Inflammatory macrophage (primary cell): ENCODE measurements around the gene TMEM234.
"Not testable (repeated sequence)": the region's sequence is repeated elsewhere in the genome, so short reads cannot be mapped to it uniquely, and the experiment has no call there.

Experiments used
- DNase-seq, 2 donors: peaks; one replicate each; pipeline ENCODE4 v3.0.0-alpha.2; 2020 to 2022
- total RNA-seq, 18 experiments: gene quantifications; one replicate each; lab custom pipeline; 2026; ENCODE audit warnings: mixed read lengths in 6 of 18, inconsistent platforms in 2 of 18; lab: John Stamatoyannopoulos, UW

Gene TMEM234
- total RNA-seq = 6.5 to 17.2 (median 11.8) reads per million in 18 experiments

GRCh38 chr1:32221980-32222755 is at the start of gene TMEM234, which contains the start of gene EIF3I:
TMEM234 (minus strand) TSS chr1:32222353; CDS start chr1:32222322, 31 bp downstream.
EIF3I (plus strand) TSS chr1:32222407; CDS start chr1:32222442, 35 bp downstream.
- peak; percentile 92 to 93 for DNase-seq

GRCh38 chr1:32269744-32270143 is 47.6 kb upstream of the TMEM234 start:
- no peak for DNase-seq

- no peak for DNase-seq
Measured at GRCh38 chr1:32266921-32267591, 44.9 kb upstream of the TMEM234 start.

GRCh38 chr1:32265846-32266245 is 43.7 kb upstream of the TMEM234 start:
- no peak for DNase-seq

- no peak for DNase-seq
Measured at GRCh38 chr1:32263744-32264143, 41.6 kb upstream of the TMEM234 start.

- DNase-seq = not testable (repeated sequence)
Measured at GRCh38 chr1:32263236-32263593, 41.1 kb upstream of the TMEM234 start.

GRCh38 chr1:32257227-32257508 is 35.0 kb upstream of the TMEM234 start:
- DNase-seq = no peak

GRCh38 chr1:32256473-32257226 is 34.5 kb upstream of the TMEM234 start:
- DNase-seq = no peak

- DNase-seq = no peak
Measured at GRCh38 chr1:32255072-32256071, 33.2 kb upstream of the TMEM234 start.

GRCh38 chr1:32250893-32251716 is 29.0 kb upstream of the TMEM234 start, which contains the start of gene LCK:
LCK (plus strand) TSS chr1:32251265; CDS start chr1:32274330, 23,065 bp downstream.
- DNase-seq = no peak

GRCh38 chr1:32249831-32250525 is 27.8 kb upstream of the TMEM234 start:
- no peak for DNase-seq

GRCh38 chr1:32247983-32248889 is 26.1 kb upstream of the TMEM234 start:
- DNase-seq = peak; percentile 70 to 81

- no peak for DNase-seq
Measured at GRCh38 chr1:32247452-32247851, 25.3 kb upstream of the TMEM234 start.

GRCh38 chr1:32246888-32247273 is 24.7 kb upstream of the TMEM234 start, which contains the start of gene FAM167B:
FAM167B (plus strand) TSS chr1:32247222; CDS start chr1:32247422, 200 bp downstream.
- no peak for DNase-seq

GRCh38 chr1:32242341-32242851 is 20.2 kb upstream of the TMEM234 start:
- peak; percentile 38 to 51 for DNase-seq

GRCh38 chr1:32241001-32241763 is 19.0 kb upstream of the TMEM234 start:
- no peak for DNase-seq

- DNase-seq = peak; percentile 48 to 68
Measured at GRCh38 chr1:32240140-32240951, 18.2 kb upstream of the TMEM234 start.
